NT2/D1 (cell line): ENCODE results near the gene BEND3.

Experiments used
- DNase-seq: peaks from one replicate; pipeline ENCODE4 v3.0.0-alpha.2; 2011; ENCODE audit warnings: low read depth, low spot score
- H3K27me3 ChIP-seq: 2 replicates; pipeline ENCODE4 v1.6.0; 2011; ENCODE audit warnings: mild to moderate bottlenecking; ENCODE audit not compliant: insufficient read length, insufficient read depth
- H3K36me3 ChIP-seq: 2 replicates; pipeline ENCODE4 v1.6.1; 2011; ENCODE audit warnings: mild to moderate bottlenecking, low read length, mixed read lengths; ENCODE audit not compliant: insufficient read depth, insufficient read length
- H3K4me1 ChIP-seq: 2 replicates; pipeline ENCODE4 v1.5.1; 2011; ENCODE audit not compliant: insufficient read depth, insufficient read length
- H3K4me3 ChIP-seq: 2 replicates; pipeline ENCODE4 v1.5.1; 2011; ENCODE audit warnings: low read depth; ENCODE audit not compliant: insufficient read length
- H3K9ac ChIP-seq: 2 replicates; pipeline ENCODE4 v1.6.0; 2011; ENCODE audit warnings: low read depth; ENCODE audit not compliant: insufficient read length
- H3K9me3 ChIP-seq: 2 replicates; pipeline ENCODE4 v1.5.1; 2011; ENCODE audit warnings: mild to moderate bottlenecking, low read length; ENCODE audit not compliant: insufficient read depth
- SUZ12 ChIP-seq: IDR thresholded peaks from 2 replicates; pipeline ENCODE4 v1.6.1; 2011; ENCODE audit not compliant: insufficient read length, insufficient read depth; ENCODE audit errors: extremely low read depth
- YY1 ChIP-seq: IDR thresholded peaks from 2 replicates; pipeline ENCODE4 v1.6.1; 2011; ENCODE audit not compliant: insufficient read length, insufficient read depth
- ZNF274 ChIP-seq: IDR thresholded peaks from 2 replicates; pipeline ENCODE4 v1.6.1; 2011; ENCODE audit warnings: mild to moderate bottlenecking, low read depth, low read length

Gene BEND3

DNA sequence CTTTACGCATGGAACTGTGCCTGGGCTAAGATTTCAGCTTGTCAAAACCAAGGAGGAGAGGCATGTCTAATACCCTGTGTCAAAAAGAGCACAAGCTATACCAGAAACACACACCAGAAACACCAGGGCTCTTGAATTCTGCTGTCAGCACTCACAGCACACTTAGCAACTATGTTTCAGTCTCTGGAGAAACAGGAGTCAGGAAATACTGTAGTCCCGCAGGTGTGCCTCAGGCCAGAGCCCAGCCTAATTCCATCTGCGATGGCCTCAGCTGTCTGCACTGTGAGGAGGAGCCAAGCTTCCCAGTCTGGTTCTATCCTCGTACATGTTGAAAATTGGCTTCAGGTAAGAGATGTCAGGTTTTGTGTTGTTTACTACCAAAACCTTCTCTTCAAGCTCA, 55.7 kb downstream of the BEND3 start:
- Histone ChIP-seq H3K27me3 (no peaks in the 10 kb centered on the region), H3K9me3 (no peaks in the 10 kb centered on the region), H3K4me3 (no peak overlapping the region), H3K9ac (no peak overlapping the region), H3K4me1 (peaks cover 3% of the 10 kb centered on the region), H3K36me3 (no peaks in the 10 kb centered on the region)
- no peak for DNase-seq
- TF ChIP-seq ZNF274: no peak
- TF ChIP-seq SUZ12: no peak
- TF ChIP-seq YY1: no peak

DNA sequence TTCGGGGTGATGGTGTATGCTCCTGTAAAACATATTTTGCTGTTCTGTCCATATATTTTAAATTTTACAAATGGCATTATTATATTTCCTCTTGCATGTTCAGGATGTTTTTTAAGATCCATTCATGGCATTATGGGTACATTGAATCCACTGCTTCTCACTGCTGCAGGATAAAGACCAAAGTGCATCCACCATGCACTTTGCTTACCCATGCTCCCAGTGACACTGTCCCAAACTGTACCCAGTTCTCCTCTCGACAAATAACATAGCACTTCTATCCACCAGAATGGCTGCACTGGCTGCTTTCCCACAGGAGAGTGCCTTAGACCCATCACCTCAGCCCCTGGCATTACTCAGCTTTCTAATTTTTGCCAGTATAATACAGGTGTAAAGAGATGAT, 57.6 kb downstream of the BEND3 start:
- Histone ChIP-seq H3K4me3 (no peak overlapping the region), H3K27me3 (no peaks in the 10 kb centered on the region), H3K9me3 (no peaks in the 10 kb centered on the region), H3K4me1 (peaks cover 3% of the 10 kb centered on the region), H3K9ac (no peak overlapping the region), H3K36me3 (no peaks in the 10 kb centered on the region)
- TF ChIP-seq SUZ12 (no peak), YY1 (no peak), ZNF274 (no peak)
- no peak for DNase-seq

DNA sequence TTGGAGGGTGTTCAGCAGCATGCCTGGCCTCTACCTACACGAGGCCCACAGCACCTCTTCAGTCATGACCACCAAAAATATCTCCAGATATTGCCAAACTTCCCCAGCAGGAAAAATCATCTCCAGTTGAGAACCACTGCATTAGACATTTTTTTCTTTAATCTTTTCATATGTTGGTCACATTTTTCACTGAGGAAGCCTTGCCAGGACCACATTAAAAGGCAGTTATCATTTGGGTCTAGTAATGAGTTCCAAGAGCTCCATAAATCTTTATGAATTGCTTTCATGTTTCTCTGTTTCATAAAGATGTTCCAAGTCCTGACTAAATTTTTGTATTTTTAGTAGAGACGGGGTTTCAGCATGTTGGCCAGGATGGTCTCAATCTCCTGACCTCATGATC, 58.5 kb downstream of the BEND3 start:
- H3K9me3 ChIP-seq: no peaks in the 10 kb centered on the region
- no peak for TF ChIP-seq SUZ12
- TF ChIP-seq ZNF274: no peak
- no peak for TF ChIP-seq YY1
- H3K9ac ChIP-seq: no peak overlapping the region

DNA sequence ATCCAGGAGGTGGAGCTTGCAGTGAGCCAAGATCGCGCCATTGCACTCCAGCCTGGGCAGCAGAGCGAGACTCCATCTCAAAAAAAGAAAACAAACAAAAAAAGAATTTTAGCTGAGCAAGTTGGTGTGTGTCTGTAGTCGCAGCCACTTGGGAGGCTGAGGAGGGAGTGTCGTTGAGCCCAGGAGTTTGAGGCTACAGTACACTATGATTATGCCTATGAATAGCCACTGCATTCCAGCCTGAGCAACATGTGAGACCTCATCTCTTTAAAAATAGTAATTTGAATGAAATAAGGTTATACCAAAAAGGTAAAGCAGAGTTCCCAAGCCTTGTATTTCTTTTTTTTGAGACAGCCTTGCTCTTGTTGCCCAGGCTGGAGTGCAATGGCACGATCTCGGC, 67.5 kb downstream of the BEND3 start:
- no peak for DNase-seq
- Histone ChIP-seq H3K9me3 (no peaks in the 10 kb centered on the region), H3K36me3 (peaks cover 4% of the 10 kb centered on the region), H3K9ac (no peak overlapping the region), H3K27me3 (no peaks in the 10 kb centered on the region), H3K4me1 (peaks cover 3% of the 10 kb centered on the region), H3K4me3 (no peak overlapping the region)
- TF ChIP-seq YY1: no peak
- TF ChIP-seq ZNF274: no peak
- no peak for TF ChIP-seq SUZ12

More for the DNA sequence above, 58.5 kb downstream of the BEND3 start:
- Histone ChIP-seq H3K4me1 (peaks cover 2% of the 10 kb centered on the region), H3K36me3 (no peaks in the 10 kb centered on the region), H3K27me3 (no peaks in the 10 kb centered on the region), H3K4me3 (no peak overlapping the region)
- no peak for DNase-seq

DNA sequence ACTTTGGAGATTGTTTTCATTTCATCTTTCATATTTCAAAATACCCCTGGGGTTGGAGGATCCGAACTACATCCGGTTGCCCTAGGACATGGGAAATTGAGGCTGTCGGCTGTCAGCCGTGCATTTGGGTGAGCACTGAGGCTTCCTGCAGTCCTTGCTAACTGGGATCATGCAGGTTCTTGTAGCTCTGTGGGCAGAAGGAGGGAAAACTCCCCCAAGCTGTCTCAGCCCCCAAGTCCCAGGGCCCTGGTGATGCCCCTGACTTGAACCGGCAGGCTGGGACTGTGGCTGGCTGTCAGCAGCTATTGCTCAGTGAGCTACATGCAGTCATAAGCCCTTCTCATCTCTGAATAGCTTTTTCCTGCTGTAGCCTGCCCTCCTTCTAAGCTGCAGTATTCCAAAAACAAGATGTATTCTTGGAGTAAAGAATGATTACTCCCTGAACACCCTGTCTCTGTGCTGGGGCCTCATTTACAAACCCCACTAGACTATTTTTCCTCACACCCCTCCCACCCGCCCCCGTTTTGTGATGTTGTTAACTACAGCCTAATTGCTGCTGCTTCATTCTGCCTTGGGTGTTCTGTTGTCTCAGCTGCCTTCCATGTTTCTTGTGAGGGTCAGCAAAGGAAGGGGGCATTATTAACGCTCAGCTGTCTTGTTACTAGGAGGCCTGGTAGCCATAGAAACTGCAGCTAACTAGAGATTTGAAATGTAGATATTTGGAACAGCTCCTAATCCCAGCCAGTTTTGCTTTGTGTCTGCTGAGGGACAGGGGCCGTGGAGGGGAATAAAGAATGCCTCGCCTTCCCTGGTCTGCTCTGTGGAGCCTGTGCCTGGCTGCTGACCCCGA, 69.3 kb downstream of the BEND3 start:
- DNase-seq: no peak
- Histone ChIP-seq H3K27me3 (no peaks in the 10 kb centered on the region), H3K9me3 (no peaks in the 10 kb centered on the region), H3K36me3 (peaks cover 9% of the 10 kb centered on the region), H3K9ac (no peak overlapping the region), H3K4me3 (no peak overlapping the region), H3K4me1 (peaks cover 3% of the 10 kb centered on the region)
- TF ChIP-seq SUZ12 (no peak), ZNF274 (no peak), YY1 (no peak)

DNA sequence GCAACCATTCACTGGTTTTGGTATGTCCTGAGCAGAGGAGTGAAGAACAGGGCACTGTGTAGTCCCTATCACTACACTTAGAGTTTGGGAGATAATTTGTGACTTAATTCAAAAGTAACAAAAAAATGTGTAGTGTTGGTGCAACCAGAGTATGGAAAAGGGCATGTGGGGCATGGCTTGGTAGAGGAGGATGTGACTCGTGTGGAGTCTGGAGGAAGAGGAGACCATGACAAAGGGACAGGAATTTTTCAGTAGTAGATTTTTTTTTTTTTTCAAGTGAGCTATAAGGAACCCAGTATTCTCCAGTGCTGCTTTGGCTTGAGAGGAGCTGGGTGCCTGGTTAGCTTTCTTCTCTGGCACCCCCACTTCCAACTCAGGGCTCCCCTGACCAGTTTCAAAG, 82.2 kb downstream of the BEND3 start:
- DNase-seq: no peak
- H3K4me3 ChIP-seq: no peak overlapping the region
- H3K9ac ChIP-seq: no peak overlapping the region
- H3K36me3 ChIP-seq: peaks cover 20% of the 10 kb centered on the region
- TF ChIP-seq SUZ12: no peak
- no peak for TF ChIP-seq ZNF274
- no peak for TF ChIP-seq YY1
- no peaks in the 10 kb centered on the region for H3K9me3 ChIP-seq
- H3K4me1 ChIP-seq: no peaks in the 10 kb centered on the region
- H3K27me3 ChIP-seq: no peaks in the 10 kb centered on the region

DNA sequence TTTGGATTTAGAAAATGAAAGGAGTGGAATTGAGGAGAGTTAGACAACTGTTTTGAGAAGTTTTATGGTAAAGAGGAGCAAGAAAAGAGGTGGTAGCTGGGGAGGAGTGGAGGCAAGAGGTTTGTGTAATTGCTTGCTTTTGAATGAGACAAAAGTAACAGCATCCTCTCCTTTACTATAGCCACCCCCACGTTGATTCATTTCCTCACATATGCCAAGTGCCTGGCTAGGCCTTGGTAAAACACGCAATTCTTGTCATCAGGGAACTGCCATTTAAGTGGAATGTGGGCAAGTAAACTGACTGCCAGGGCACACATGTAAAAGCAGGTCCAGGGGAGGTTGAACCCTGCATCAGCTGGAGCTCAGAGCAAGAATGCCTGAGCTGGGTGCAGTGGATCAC, 83.3 kb downstream of the BEND3 start:
- H3K27me3 ChIP-seq: no peaks in the 10 kb centered on the region
- peaks cover 20% of the 10 kb centered on the region for H3K36me3 ChIP-seq
- no peak for DNase-seq
- TF ChIP-seq ZNF274 (no peak), YY1 (no peak), SUZ12 (no peak)
- no peaks in the 10 kb centered on the region for H3K9me3 ChIP-seq
- no peak overlapping the region for H3K4me3 ChIP-seq
- no peaks in the 10 kb centered on the region for H3K4me1 ChIP-seq
- no peak overlapping the region for H3K9ac ChIP-seq
